Kasumi-1 (cell line): ENCODE data around the gene ACVR1.

Experiments
- DNase-seq, 2 experiments: peaks; one replicate each; lab custom pipeline; 2025; lab: John Stamatoyannopoulos, UW

Gene ACVR1

DNA sequence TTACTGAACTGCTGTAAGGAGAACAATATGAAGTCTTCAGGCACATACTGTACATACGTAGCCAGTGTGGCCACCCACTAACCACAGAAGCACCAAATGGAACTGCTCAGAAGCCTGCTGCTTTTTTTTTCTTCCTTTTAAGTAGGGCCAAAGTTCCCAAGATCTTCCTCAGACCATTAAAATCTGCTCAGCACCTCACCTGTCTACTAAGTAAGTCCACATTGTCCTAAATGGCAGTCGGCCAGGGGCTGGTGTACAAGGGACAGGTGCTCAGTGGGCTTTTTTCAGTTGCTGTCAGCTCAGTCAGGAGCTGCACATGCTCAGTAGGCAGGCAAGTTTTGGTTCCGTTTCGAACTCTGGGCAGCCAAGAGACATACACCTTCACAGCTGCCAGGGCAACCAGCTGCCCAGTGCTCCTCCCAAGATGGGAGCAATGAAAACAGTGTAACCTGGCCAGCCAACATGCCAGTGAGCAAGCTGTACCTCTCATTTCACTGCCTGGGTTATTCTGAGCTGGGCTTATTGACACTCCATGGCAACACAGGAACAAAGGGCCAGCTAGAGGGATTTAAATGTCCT lies 86.1 kb downstream of the ACVR1 start:
- no peak for DNase-seq

DNA sequence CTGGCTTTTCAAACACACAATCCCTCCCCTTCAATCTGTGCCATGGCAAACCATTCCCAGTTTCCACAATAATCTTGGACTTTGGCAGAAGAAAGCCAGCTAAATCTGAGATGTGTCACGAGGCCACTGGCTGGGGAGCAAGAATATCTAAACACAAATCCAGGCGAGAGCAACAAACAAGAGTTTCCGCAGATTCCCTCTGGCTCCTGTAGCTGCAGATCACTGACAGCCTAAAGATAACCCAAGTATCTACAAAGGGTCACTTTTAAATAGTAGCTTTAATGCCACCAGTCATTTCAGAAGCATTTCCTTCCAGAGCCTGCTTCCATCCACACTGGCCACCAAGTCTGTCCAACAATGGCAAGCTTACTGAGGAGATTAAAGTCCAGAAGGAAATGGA lies 86.9 kb downstream of the ACVR1 start:
- no peak for DNase-seq

DNA sequence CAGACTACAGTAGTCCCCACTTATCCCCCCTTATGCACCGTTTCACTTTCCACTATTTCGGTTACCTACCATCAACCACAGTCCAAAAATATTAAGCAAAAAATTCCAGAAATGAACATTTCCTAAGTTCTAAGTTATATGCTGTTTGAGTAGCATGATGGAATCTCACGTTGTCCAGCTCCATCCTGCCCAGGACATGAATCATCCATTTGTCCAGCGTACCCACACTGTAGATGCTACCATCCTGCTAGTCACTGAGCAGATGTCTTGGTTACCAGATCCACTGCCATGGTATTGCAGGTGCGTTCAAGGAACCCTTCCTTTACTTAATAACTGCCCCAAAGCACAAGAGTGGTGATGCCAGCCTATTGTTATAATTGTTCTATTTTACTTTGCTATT lies 87.9 kb downstream of the ACVR1 start:
- no peak for DNase-seq

DNA sequence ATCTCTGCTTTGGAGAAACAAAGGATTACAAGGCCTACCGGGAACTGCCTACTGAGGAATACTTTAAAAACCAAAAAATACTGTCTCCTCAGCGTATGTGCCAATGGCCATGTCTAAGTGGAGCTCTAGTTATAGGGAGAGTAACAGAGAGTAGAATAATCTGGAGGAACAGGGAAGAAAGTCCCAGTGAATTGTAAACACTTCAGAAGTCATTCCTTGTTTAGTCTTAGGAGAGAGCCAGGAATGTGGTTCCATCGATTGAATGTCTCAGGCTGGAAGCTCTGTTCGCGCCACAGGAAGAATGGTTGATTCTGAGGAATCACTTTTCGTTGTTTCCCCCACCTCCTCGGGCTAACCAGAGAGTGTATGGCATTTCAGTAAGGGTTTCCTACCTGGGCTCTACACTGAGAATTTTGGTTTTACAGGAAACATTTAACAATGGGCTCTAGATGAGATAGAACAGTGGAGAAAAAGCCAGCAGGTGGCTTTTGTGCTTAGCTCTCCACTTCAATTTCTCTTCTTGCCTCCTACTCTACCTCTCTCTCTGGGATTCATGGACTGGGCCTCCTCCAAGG lies 88.7 kb downstream of the ACVR1 start:
- DNase-seq, result no peak

DNA sequence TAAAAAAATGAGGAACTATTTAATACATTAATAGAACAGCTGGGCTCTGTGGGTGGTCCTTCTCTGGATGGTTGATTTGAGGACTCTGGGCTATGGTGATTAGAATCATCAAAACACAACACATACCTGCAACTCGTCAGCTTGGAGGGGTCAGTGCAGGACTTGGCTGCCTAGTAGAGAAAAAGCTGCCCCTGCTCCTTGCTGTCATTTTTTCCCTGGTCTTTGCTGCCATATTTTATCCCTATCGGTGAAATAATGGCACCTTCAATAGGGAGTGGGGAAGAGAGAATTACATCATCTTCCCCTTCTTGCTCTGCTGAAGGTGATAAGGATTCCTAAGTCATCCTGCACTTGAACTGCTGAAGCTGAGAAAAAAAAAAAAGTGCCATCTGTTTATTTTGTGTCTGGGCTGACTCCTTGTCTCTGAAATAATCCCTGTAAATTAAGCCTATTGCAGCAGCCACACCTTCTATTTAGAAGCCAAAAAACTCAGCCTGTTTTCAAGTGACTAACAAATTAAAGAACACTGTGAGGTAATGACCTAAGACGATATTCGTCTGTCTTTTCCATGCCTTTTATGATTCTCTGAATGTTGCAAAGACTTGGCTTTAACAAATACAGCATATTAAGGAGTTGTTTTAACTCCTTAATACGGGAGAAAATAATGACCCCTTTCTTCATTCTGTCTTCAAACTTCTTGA lies 89.3 kb downstream of the ACVR1 start:
- no peak for DNase-seq

DNA sequence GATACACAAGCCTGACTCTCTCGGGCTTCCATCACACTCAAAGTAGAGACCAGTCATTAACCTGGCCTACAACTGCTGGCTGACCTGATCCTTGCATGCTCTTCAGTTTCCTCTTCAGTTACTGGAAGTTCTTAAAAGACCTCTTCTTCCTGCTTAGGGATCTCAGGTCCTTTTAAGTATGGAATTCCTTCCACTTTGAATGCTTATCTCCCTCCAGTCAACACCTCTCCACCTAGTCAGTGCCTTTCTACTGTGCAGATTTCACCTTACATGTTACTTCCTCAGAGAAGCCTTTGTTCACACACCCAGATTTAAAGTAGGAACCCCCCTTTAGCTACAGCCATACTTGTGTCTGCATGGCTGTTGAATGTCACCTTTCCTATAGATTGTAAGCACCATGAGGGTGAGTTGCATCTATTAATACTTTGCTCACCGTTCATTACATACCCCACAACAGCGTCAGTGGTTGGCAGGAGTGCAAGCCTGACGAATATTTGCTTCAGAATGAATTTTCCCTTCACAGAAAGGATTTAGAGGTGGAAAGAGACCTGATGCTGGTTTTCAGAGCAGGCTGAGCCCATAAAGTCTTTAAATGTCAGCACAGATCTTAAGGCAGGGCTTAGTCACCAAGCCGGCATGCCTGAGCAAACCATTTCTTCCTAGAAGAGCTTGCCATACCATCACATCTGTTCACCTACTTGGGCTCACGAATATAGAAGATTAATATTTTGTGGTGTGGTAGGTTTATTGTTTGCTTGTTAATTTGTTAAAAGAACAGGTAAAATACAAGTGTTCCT lies 90.1 kb downstream of the ACVR1 start:
- no peak for DNase-seq

DNA sequence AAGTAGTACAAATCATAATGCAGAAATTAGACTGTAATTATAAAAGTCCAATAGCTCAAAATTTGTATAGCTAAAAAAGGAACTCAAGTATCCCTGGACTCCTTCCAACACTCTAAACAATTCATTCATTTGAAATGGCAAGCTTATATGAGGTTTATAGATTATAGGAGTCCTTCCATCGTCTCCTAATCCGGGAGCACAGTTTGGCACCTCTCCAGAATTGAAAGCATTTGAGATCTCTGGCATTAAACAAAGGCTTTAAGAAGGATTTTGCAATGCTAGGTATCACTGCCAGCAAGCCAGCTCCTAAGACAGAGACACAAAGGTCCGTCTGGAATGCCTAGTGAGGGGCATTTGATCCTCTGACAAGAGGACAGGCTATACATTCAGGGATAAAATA lies 90.9 kb downstream of the ACVR1 start:
- no peak for DNase-seq

DNA sequence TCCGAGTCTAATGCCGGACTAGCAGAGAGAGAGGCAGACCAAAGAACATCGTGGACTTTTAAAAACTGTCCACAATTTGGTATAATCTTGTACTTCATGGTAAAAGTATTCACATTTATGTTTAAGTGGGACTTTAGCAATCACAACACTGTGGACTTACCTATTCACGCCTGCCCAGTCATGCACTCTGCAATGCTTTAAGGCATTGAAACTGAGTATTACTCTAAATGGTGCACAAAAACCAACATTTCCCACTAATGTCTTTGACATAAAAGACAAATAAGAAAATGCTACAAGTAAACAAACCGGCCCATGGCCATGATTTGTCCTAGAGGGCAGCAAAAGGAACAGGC lies 91.3 kb downstream of the ACVR1 start:
- DNase-seq, result no peak

DNA sequence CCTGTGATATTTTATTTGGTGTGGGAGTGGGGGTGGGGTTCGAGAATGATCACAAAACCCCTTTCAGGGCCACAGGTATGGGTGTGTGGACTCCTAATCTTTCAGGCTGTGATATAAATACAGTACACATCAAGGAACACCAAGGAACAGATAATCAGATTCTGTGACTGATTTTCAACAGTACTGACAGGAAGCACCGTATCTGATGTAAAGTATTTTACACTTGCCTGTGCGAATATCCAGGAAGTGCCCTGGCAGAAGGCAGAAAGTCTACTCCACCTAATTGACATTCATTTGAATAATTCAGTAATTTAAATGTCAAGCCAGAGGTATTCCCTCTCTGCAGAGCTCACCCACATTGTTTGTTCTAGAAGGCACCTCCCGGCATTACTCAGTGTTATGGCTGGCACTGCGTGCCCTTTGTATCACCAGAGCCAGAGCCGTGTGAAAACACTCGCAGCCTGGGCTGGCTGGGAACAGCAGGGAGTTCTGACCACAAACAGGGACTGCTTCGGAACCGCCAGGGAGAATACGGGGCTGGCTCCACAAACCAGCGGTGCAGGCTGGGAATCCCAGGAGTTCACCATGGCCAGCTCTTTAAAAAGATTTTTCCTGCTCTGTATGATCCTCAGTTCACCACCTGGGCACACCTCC lies 91.8 kb downstream of the ACVR1 start:
- DNase-seq, result no peak

DNA sequence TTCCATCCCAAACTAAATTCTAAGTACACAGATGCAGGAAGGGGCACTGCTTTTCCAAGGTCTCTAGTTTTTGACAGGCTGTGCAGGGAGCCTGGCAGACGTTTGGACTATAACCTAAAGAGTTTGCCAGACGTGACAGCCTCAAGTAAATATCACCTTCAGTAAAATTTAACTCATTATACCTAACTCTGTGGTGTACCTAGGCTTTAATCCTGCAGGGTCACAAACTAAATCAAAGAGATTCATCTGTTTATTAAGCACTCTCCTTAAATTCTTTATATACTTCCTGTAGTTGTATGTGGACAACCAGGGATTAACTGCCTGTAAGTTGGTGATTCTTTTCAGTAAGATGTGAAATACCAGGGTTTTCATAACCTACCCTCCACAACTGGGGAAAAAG lies 92.9 kb downstream of the ACVR1 start:
- no peak for DNase-seq

DNA sequence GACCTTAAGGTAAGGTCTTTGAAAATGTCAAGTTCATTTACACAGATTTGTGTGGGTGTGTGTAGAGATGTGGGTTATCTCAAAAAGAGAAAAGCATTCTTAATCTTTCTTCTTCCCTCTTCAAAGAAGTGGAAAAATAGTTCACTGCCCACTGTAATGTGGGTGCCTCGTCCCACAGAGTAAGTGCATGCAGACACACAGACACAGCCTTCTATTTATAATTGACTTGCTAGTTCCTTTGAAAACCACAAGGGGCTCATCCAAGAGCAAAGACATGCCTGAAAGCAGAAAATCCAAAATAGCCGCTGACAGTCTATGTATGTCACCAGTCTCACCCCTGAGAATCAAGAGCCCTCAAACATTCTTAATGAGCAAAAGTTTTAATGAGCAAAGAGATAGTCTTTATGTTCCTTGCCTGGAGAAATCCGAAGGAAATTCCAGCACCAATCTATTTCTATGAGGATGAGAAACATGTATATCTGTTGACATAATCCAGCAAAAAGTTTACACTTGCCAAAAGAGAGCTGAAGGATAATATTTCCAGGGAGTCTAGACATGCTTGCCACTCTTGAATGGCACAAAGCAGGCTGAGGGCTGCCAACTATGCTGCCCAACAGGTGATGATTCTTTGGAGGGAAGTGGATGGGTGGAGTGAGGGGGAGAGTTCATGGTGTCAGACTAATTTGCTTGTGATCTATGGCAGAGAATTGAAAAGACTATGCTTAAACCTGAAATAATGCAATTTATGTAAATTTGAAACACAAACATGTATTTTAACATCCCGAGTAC lies 93.9 kb downstream of the ACVR1 start:
- DNase-seq, result peak; percentile 69 to 73

DNA sequence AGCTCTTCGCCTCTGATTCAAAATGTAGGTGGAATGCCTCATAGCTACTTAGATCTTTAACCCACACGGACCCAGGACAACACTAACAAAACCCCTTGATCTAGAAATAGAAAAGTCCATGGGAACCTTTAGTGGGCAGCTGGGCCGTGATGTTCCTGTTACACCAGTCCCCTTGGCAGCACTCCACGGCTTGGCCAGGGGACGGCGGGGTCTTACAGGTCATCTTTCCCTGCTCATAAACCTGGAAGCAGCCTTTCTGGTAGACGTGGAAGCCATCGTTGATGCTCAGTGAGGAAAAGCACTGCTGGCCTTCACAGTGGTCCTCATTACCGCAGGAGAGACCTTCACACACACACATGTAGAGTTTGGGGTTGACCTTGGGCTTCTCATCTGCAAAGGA lies 95.9 kb downstream of the ACVR1 start:
- no peak for DNase-seq

DNA sequence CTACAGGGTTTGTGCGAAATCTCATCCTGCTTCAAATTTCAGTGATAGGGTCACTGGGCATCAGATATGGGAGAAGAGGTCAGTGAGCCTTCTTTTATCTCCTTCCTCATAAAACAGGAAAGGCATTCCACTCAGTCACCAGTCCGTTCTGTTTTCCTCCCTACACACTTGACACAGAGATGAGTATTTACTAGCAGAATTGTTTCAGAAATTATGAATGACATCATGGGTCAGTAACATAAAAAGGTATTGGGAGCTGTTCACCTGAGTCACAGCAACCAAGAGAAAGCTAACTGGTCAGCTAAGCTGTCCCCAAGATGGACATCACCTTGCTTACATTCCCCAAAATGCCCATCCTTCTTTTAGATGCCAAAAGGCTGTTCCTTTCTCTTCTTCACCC lies 96.3 kb downstream of the ACVR1 start:
- DNase-seq, result no peak

DNA sequence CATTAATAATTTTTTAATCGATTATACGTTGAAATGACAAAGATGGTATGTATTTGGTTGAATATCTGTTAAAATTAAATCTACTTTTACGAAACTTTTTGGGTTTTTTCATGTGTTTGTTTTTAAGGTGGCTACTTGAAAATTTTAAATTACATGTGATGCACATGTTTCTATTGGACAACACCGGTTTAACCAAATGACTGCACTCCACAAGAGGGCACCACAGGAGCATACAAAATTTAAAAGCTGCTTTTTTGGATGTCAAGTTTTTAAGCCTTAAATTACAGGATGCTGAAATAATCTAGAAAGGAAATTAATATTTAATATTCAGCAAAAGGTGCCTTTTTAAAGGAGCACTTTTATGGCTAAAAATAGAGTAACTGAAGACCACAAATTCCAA lies 98.7 kb downstream of the ACVR1 start:
- DNase-seq, result peak; percentile 67

DNA sequence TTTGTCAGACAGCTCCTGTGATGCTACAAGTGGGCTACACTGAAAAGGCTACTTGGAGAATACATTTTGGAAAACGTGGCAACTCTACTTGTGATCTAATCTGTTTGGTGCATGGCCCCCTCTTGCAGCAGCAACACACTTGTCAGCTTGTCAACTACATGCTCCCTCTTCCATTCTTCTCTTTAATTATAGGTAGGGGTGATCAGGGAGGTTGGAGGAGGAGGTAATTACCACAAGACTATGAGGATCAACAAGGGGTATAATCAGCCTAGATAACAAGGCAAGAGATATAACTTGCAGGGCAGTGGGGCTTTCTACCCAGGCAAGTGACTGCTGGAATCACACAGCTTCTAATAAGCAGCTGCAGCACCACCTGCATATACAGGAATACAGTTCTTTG lies 104.9 kb downstream of the ACVR1 start:
- no peak for DNase-seq

DNA sequence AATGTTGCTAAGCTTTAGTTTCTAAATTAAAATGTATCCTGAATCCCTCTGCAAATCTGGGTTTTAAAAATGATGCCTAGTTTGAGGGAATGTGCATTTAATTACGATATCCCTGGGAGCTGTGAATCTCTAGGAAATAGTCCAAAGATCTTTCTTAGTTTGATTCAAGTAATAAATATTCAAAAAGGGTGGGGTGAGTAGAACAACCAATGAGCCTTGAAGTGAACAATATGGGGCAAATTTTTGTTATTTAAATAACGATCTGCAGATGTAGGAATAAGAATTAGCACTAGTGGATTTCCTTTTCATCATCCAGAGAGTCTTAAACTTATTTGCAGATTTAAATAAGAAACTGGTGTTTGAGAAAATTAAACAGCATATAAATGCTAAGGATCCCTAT lies 106.3 kb downstream of the ACVR1 start:
- DNase-seq, result no peak

DNA sequence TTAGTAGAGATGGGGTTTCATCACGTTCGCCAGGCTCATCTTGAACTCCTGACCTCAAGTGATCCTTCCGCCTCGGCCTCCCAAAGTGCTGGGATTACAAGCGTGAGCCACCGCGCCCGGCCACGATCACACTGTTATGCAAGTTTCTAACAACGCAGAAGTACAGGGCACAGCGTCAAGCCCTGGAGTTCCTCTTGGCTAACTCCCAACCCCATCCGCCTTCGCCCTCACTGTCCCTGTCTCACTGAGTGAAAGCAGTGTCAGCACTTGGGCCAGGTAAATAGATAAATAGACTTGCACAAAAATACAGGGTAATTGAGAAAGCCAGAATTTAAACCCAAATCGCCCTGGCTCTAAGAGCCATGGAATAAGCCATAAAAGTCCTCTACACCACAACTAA lies 111.7 kb downstream of the ACVR1 start:
- DNase-seq, result no peak

DNA sequence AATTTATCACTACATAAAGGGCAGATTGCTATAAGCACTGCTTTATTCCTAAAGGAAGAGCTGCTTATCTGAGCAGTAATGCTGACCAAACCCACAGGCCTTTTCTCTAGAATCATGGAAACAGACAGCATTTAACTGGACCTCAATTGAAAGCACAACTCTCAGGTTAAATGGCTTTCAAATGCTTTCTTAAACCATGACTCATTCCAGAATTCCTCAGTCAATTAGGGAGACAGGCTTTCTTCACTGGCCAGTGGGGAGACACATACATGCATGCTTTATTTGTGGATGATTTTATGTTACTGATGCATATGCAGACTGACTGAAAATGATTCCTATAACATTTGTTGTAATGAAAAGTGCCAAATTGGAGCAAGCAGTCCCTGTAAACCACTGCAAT lies 114.6 kb downstream of the ACVR1 start:
- DNase-seq, result no peak

DNA sequence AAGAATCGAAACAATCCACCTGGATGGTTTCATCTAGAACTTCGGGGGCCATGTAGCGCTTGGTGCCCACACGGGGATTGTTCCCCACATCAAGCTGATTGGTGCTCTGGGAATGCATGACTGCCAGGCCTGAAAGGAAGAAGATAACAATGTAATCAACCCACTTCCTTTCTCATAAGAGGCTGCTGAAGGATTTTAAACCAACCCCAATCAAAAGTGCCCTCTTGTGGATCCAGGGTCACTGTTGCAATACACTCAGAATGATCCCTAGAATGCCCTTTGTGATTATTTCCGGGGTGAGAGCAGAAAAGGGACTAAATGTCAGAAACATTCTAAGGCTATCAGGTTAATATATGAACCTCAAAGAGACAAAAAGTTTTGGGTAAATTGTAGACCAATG lies 115.2 kb downstream of the ACVR1 start:
- no peak for DNase-seq

DNA sequence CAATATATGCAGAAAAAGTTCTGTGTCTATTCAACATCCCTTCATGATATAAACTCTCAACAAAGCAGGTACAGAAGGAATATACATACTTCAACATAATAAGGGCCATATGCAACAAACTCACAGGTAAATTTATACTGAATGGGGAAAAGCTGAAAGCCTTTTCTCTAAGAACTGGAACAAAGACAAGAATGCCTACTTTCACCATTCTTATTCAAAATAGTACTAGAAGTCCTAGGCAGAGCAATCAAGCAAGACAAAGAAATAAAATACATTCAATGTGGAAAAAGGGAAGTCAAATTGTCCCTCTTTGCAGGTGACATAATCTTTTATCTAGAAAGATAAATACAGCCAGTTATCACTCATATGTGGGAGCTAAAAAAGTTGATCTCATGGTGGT lies 116.3 kb downstream of the ACVR1 start:
- DNase-seq, result no peak

DNA sequence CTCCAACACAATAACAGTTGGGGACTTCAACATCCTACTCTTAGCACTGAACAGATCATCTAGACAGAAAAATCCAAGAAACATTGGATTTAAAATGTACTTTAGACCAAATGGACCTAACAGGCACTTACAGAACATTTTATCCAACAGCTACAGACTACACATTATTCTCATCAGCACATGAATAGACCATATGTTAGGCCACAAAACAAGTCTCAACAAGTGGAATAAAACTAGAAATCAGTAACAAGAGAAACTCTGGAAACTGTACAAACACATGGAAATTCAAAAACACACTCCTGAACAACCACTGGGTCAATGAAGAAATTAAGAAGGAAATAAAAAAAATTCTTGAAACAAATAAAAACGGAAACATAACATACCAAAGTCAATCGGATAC lies 117.5 kb downstream of the ACVR1 start:
- DNase-seq, result no peak

DNA sequence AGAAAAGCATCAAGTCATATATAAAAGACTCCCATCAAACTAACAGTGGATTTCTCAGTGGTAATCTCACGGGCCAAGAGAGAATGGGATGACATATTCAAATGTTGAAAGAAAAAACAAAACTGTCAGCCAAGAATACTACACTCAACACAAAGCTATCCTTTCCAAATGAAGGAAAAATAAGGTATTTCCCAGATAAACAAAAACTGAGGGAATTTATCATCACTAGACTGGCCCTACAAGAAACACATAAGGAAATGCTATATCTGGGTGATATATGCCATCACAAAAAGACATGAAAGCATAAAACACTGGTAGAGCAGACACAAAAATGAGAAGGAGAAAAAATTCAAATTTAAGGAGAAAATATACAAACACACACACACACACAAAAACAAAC lies 118.6 kb downstream of the ACVR1 start:
- no peak for DNase-seq
